ENCODE data around the gene IL9. TPM values are rescaled to one million over a fixed set of nuclear protein-coding genes. Genes with fewer than 3 reads are reported as not detected.

The IL9 gene
- total RNA-seq, 1 experiment from 2014 or later = not detected

DNA sequence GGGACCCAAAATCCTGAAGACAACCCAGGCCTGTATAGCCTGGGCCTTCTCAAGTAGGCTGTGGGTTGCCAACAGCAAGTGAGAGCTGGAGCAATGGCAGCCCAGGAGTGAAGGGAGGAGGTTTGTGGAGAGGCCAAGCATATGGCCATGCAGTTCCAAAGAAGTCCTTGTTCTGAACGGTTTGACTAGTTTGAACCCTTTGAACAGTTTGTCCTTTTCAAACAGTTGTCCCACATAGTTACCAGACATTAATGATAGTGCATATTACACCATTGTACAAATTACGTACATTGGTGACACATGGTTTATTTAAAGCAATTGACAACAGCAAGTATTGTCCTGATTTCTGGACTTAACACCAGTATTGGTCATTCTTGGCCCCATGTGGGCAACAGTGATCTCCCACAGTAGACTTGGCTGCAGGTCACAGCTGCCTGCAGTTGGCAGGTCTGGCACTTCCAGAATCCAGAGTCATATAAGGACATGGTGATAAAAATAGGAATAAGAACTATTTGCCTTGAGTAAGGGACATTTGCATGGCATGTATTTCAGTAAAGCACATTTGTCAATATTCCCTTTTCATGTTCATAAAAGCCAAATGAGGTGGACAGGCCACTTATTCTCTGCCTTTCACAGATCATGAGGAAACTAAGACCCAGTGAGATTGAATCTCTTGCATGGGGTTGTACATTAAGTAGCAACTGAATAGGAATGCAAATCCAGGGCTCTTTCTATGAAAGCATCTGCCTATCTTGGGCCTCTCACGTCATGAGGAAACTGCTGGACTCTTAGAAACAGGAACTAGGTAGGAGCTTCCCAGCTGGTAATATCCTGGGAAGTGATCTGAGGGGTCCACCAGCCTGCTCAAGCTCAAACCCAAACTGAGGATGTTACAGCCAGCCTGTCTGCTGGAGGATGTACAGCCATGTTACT, 30.9 kb downstream of the IL9 start:
- Histone ChIP-seq H3K4me1 (ENCODE audit: control insufficient read depth, insufficient read depth, low read length) (no peaks in the 10 kb centered on the region), H3K4me3 (ENCODE audit: low read depth in 2 of 2, low read length in 2 of 2) (no peak overlapping the region), H3K27me3 (ENCODE audit: control insufficient read depth, insufficient read depth, low read length) (peaks cover 8% of the 10 kb centered on the region), H3K36me3 (ENCODE audit: control insufficient read depth, insufficient read depth, low read length) (no peaks in the 10 kb centered on the region), H3K27ac (ENCODE audit: low read length) (no peak overlapping the region), H3K9me3 (ENCODE audit: control insufficient read depth, insufficient read depth, low read depth, low read length) (no peaks in the 10 kb centered on the region)
- DNase-seq (ENCODE audit: low read depth, low spot score) = no peak
- POLR2A ChIA-PET = no interaction called here
- in situ Hi-C loops (cut with HindIII; ENCODE audit: low pct_unique_long_range_greater_than_20kb, low sequenced_read_pairs) = no loop called here
- intact Hi-C loops (cut with micrococcal nuclease; ENCODE audit: unreplicated experiment) = no loop called here
- no peak for ATAC-seq
- CTCF ChIA-PET = no interaction called here
- no TSS peak for BruUV-seq (replicated peaks)
- TF ChIP-seq POLR2AphosphoS5 (IDR thresholded peaks at IDR 0.05; ENCODE audit: low read depth, low read length) (no peak), SIN3A (IDR thresholded peaks at IDR 0.05; ENCODE audit: borderline replicate concordance, insufficient read depth, low read depth, low read length) (no peak), TCF7L2 (IDR thresholded peaks at IDR 0.05; ENCODE audit: low read depth, low read length) (no peak)
- TF ChIP-seq, protein P1, sequence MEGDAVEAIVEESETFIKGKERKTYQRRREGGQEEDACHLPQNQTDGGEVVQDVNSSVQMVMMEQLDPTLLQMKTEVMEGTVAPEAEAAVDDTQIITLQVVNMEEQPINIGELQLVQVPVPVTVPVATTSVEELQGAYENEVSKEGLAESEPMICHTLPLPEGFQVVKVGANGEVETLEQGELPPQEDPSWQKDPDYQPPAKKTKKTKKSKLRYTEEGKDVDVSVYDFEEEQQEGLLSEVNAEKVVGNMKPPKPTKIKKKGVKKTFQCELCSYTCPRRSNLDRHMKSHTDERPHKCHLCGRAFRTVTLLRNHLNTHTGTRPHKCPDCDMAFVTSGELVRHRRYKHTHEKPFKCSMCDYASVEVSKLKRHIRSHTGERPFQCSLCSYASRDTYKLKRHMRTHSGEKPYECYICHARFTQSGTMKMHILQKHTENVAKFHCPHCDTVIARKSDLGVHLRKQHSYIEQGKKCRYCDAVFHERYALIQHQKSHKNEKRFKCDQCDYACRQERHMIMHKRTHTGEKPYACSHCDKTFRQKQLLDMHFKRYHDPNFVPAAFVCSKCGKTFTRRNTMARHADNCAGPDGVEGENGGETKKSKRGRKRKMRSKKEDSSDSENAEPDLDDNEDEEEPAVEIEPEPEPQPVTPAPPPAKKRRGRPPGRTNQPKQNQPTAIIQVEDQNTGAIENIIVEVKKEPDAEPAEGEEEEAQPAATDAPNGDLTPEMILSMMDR (IDR thresholded peaks at IDR 0.05) = no peak
- TF ChIP-seq, protein P2, sequence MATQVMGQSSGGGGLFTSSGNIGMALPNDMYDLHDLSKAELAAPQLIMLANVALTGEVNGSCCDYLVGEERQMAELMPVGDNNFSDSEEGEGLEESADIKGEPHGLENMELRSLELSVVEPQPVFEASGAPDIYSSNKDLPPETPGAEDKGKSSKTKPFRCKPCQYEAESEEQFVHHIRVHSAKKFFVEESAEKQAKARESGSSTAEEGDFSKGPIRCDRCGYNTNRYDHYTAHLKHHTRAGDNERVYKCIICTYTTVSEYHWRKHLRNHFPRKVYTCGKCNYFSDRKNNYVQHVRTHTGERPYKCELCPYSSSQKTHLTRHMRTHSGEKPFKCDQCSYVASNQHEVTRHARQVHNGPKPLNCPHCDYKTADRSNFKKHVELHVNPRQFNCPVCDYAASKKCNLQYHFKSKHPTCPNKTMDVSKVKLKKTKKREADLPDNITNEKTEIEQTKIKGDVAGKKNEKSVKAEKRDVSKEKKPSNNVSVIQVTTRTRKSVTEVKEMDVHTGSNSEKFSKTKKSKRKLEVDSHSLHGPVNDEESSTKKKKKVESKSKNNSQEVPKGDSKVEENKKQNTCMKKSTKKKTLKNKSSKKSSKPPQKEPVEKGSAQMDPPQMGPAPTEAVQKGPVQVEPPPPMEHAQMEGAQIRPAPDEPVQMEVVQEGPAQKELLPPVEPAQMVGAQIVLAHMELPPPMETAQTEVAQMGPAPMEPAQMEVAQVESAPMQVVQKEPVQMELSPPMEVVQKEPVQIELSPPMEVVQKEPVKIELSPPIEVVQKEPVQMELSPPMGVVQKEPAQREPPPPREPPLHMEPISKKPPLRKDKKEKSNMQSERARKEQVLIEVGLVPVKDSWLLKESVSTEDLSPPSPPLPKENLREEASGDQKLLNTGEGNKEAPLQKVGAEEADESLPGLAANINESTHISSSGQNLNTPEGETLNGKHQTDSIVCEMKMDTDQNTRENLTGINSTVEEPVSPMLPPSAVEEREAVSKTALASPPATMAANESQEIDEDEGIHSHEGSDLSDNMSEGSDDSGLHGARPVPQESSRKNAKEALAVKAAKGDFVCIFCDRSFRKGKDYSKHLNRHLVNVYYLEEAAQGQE (IDR thresholded peaks at IDR 0.05; ENCODE audit: insufficient read depth in 1 of 2, low read depth in 2 of 2, low read length in 1 of 2) = no peak

DNA sequence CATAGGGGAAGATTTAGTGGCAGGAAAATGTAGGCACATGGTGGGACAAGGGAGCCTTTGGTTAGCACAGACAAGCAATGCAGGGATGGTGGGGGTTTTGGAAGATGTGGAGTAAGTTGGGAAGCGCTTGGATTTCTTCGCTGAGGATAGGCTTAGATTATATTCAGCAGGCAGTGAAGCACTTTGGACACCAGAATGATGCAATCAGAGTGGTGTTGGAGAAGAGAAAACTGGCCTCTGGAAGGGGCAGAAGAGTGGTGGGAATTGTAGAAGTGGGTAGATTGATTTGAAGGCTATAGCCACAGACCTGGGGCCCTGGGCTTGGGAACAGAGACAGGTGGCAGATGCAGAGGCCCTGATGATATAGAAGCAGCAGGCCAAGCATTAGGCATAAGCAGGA, 32.9 kb downstream of the IL9 start:
- no peaks in the 10 kb centered on the region for H3K36me3 ChIP-seq (ENCODE audit: control insufficient read depth, insufficient read depth, low read length)
- ChIA-PET CTCF (no interaction called here), POLR2A (no interaction called here)
- no peak for TF ChIP-seq SIN3A (IDR thresholded peaks at IDR 0.05; ENCODE audit: borderline replicate concordance, insufficient read depth, low read depth, low read length)
- TF ChIP-seq POLR2AphosphoS5 (IDR thresholded peaks at IDR 0.05; ENCODE audit: low read depth, low read length) = no peak
- no peak for TF ChIP-seq TCF7L2 (IDR thresholded peaks at IDR 0.05; ENCODE audit: low read depth, low read length)
- TF ChIP-seq, protein P2 (IDR thresholded peaks at IDR 0.05; ENCODE audit: insufficient read depth in 1 of 2, low read depth in 2 of 2, low read length in 1 of 2) = no peak
- TF ChIP-seq, protein P1 (IDR thresholded peaks at IDR 0.05) = no peak
- no peaks in the 10 kb centered on the region for H3K4me1 ChIP-seq (ENCODE audit: control insufficient read depth, insufficient read depth, low read length)
- intact Hi-C loops (cut with micrococcal nuclease; ENCODE audit: unreplicated experiment) = no loop called here
- H3K27me3 ChIP-seq (ENCODE audit: control insufficient read depth, insufficient read depth, low read length) = no peaks in the 10 kb centered on the region; the same call in 1 of the 2 replicates
- BruUV-seq (replicated peaks) = no TSS peak
- no peak overlapping the region for H3K27ac ChIP-seq (ENCODE audit: low read length)
- ATAC-seq (no peak), DNase-seq (ENCODE audit: low read depth, low spot score) (no peak)
- in situ Hi-C loops (cut with HindIII; ENCODE audit: low pct_unique_long_range_greater_than_20kb, low sequenced_read_pairs) = no loop called here
- H3K9me3 ChIP-seq (ENCODE audit: control insufficient read depth, insufficient read depth, low read depth, low read length) = no peaks in the 10 kb centered on the region
- H3K4me3 ChIP-seq (ENCODE audit: low read depth in 2 of 2, low read length in 2 of 2) = no peak overlapping the region

Data from Panc1 (cell line).